ENCODE measurements around the gene A3GALT2. TPM values are rescaled to one million over a fixed set of nuclear protein-coding genes. Genes with fewer than 3 reads are reported as not detected.

Gene A3GALT2
- not detected in 2 replicates for total RNA-seq (ENCODE audit: low replicate concordance)

DNA sequence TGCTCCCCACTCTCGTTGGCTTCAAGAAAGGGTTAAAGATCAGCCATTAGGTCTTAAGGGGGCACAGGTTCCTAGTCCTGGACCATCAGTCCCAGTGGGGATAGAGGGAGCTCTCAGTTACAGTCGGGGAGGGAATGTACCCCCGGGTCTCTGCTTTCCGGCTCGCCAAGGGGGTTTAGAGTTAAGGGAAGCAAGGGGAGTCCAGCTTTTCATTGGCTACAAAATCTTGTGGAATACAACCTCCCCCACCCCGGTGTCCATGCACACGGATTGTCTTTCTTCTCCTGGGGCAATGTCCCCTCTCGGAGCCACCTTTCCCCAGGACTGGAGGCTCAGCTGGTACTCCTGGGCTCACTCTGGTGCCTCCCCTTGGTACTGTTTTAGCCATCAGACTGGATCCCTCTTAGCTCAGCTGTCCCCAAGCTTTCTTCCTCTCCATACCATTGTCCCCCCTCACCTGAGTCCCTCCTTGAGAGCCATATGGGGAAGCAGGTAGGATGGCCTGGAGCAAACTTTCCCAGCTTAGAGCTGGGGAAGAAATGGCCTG is at the start of gene A3GALT2:
A3GALT2 (minus strand) TSS at position 480 of the 547 bp plus-strand sequence; CDS start at position 480, 0 bp downstream.
- no peak for DNase-seq (ENCODE audit: low read depth)
- TF ChIP-seq, protein P1, sequence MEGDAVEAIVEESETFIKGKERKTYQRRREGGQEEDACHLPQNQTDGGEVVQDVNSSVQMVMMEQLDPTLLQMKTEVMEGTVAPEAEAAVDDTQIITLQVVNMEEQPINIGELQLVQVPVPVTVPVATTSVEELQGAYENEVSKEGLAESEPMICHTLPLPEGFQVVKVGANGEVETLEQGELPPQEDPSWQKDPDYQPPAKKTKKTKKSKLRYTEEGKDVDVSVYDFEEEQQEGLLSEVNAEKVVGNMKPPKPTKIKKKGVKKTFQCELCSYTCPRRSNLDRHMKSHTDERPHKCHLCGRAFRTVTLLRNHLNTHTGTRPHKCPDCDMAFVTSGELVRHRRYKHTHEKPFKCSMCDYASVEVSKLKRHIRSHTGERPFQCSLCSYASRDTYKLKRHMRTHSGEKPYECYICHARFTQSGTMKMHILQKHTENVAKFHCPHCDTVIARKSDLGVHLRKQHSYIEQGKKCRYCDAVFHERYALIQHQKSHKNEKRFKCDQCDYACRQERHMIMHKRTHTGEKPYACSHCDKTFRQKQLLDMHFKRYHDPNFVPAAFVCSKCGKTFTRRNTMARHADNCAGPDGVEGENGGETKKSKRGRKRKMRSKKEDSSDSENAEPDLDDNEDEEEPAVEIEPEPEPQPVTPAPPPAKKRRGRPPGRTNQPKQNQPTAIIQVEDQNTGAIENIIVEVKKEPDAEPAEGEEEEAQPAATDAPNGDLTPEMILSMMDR (IDR thresholded peaks at IDR 0.05; ENCODE audit: insufficient read depth, low read length): no peak
- H3K4me3 ChIP-seq (ENCODE audit: low read depth, low read length): no peak within 1 kb of the TSS

DNA sequence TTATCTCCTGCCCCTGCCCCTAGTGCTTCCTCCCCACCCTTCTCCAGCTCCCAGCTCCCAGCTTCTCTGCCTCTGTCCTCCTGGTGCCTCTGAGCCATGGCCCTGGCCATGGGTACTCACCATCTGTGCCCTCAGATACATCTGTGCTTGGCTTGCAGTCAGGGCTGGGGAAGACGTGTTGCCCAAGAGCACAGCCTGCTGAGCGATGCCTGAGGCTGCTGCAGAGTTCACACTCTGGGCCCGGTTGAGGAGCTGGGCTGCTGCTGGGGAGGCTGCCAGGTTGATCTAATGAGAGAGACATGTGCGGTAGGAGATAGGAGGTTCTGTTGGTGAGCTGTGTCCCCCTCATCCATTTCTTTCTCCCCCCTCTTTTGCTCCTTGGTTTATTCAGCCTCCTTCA is 49.4 kb upstream of the A3GALT2 start:
- TF ChIP-seq, protein P1 (IDR thresholded peaks at IDR 0.05; ENCODE audit: insufficient read depth, low read length): no peak

GRCh38 chr1:33369764-33370163 is 48.9 kb upstream of the A3GALT2 start:
- TF ChIP-seq, protein P1 (IDR thresholded peaks at IDR 0.05; ENCODE audit: insufficient read depth, low read length): no peak
- no peak for DNase-seq (ENCODE audit: low read depth)

More for the DNA sequence above, 49.4 kb upstream of the A3GALT2 start:
- H3K4me3 ChIP-seq (ENCODE audit: low read depth, low read length): no peak overlapping the region
- DNase-seq (ENCODE audit: low read depth): peak; percentile 39

DNA sequence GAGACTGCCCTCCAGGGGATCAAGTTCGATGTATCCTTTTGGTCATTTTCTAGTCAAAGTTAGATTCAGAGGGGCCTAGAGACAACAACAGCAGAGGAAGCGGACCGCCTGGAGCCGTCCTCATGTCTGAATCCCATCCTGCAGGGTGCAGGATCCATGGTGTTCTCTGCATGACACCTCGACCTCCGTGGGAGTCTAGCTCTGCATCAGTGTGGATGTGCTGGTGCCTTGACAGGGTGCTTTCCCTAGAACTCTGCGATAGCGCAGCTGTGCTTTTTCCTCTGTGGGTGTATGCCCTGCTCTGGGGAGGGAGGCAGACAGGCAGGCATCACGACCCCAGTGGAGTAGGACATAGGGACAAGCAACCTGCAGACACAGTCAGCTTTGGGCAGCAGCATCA is 48.2 kb upstream of the A3GALT2 start:
- TF ChIP-seq, protein P1 (IDR thresholded peaks at IDR 0.05; ENCODE audit: insufficient read depth, low read length): no peak
- no peak overlapping the region for H3K4me3 ChIP-seq (ENCODE audit: low read depth, low read length)
- no peak for DNase-seq (ENCODE audit: low read depth)

More at GRCh38 chr1:33369764-33370163, 48.9 kb upstream of the A3GALT2 start:
- no peak overlapping the region for H3K4me3 ChIP-seq (ENCODE audit: low read depth, low read length)

DNA sequence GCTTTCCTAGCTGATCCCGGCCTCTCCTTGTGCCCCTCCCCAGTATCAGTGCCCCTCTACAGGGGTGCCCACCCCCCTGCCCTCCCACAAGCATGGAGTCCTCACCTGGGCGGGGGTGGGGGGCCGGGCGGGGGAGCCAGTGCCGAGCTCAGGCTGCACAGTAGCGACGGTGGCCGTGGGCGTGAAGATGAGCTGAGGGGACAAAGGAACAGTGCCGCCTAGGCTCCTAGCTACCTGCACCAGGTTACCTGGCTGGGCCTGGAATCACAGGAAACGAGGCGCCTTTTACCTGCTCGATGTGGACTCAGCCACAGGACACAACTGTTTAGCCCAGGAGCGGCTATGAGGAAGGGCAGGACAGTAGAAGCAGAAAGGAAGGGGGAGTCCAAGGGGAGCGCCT is 47.5 kb upstream of the A3GALT2 start:
- TF ChIP-seq, protein P1 (IDR thresholded peaks at IDR 0.05; ENCODE audit: insufficient read depth, low read length): no peak
- no peak for DNase-seq (ENCODE audit: low read depth)
- H3K4me3 ChIP-seq (ENCODE audit: low read depth, low read length): no peak overlapping the region

DNA sequence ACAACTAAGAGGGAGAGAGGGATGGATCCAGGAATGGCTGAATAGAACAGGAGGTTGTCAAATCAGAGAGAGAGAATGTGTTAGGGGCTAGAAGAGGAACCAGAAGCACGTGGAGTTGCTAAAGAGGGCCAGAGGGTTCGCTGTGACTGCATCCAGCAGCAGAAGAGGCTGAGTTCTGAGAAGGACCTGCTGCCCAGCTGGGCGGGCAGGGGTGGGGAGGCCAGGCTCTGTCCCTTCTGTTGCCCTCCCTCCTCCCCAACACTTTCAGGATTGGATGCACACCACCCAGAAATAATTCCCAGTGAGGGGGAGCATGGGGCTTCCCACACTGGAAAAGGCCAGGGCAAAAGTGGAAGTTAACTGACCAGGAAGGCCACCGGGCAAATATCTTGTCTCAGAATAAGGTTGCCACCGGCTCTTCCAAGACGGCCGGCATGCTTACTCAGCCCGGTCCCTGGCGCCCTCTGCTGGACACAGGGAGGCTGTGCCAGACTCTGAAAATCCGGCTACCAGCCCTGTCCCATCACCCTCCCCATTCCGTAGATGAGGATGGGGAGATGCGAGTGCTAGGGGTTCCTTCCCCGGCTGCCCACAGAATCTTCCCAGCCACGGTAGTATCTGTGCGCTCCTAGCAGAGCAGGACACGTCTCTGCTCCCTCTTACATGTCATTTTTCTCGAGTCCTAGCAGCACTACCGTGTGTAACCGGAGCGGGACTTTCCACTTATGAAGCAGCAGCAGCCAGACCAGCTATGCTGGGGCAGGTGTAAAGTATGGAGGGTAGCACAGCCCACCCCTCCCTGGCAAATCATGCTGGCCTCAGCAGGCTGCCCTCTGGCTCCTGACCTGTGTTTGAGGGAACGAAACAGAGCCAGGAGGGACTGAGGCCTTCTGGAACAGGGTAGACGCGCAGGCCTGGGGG is 46.8 kb upstream of the A3GALT2 start:
- DNase-seq (ENCODE audit: low read depth): peak; percentile 82
- TF ChIP-seq, protein P1 (IDR thresholded peaks at IDR 0.05; ENCODE audit: insufficient read depth, low read length): peak; percentile 96
- no peak overlapping the region for H3K4me3 ChIP-seq (ENCODE audit: low read depth, low read length)

All from fibroblast of the aortic adventitia (primary cell).